ENCODE results near the gene TIGD4.

GRCh38 chr4:152805071-152805650, 25.6 kb upstream of the TIGD4 start:
- TF ChIP-seq, protein P1, sequence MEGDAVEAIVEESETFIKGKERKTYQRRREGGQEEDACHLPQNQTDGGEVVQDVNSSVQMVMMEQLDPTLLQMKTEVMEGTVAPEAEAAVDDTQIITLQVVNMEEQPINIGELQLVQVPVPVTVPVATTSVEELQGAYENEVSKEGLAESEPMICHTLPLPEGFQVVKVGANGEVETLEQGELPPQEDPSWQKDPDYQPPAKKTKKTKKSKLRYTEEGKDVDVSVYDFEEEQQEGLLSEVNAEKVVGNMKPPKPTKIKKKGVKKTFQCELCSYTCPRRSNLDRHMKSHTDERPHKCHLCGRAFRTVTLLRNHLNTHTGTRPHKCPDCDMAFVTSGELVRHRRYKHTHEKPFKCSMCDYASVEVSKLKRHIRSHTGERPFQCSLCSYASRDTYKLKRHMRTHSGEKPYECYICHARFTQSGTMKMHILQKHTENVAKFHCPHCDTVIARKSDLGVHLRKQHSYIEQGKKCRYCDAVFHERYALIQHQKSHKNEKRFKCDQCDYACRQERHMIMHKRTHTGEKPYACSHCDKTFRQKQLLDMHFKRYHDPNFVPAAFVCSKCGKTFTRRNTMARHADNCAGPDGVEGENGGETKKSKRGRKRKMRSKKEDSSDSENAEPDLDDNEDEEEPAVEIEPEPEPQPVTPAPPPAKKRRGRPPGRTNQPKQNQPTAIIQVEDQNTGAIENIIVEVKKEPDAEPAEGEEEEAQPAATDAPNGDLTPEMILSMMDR (IDR thresholded peaks at IDR 0.05; ENCODE audit: control extremely low read depth in 1 of 3, insufficient read depth in 1 of 3, low read depth in 1 of 3, low read length in 3 of 3): no peak
- TF ChIP-seq JUND (IDR thresholded peaks at IDR 0.05; ENCODE audit: low read length): no peak
- no peak for TF ChIP-seq ATF2 (IDR thresholded peaks at IDR 0.05; ENCODE audit: low read length)
- TF ChIP-seq SUZ12 (IDR thresholded peaks at IDR 0.05; ENCODE audit: low read length): no peak
- TF ChIP-seq POLR2AphosphoS5 (IDR thresholded peaks at IDR 0.05; ENCODE audit: low read depth, low read length): no peak
- no peak for TF ChIP-seq GTF2F1 (IDR thresholded peaks at IDR 0.05; ENCODE audit: borderline replicate concordance, low read depth, low read length)
- no peak for TF ChIP-seq EP300 (IDR thresholded peaks at IDR 0.05; ENCODE audit: borderline replicate concordance in 1 of 2, low read depth in 2 of 2, low read length in 2 of 2)
- no peak for TF ChIP-seq SRF (IDR thresholded peaks at IDR 0.05; ENCODE audit: low read depth, low read length)
- no peak for TF ChIP-seq SP1 (IDR thresholded peaks at IDR 0.05; ENCODE audit: low read depth, low read length)
- TF ChIP-seq POLR2A (IDR thresholded peaks at IDR 0.05; ENCODE audit: control extremely low read depth in 1 of 2, low read depth in 2 of 2, low read length in 2 of 2): no peak
- no peak for TF ChIP-seq SIX5 (IDR thresholded peaks at IDR 0.05; ENCODE audit: low read depth, low read length)
- no peak for TF ChIP-seq RFX5 (IDR thresholded peaks at IDR 0.05; ENCODE audit: borderline replicate concordance, low read depth, low read length)
- TF ChIP-seq YY1 (IDR thresholded peaks at IDR 0.05; ENCODE audit: low read depth, low read length): no peak
- no peak for TF ChIP-seq RAD21 (IDR thresholded peaks at IDR 0.05 in 1 of 2, conservative IDR thresholded peaks at IDR 0.05 in 1 of 2; ENCODE audit: low read depth in 2 of 2, low read length in 2 of 2)
